Breast epithelium (tissue), 4 donors: ENCODE measurements around the gene ART3. TPM values are rescaled to one million over a fixed set of nuclear protein-coding genes. Genes with fewer than 3 reads are reported as not detected.

Source experiments
- DNase-seq, 2 donors: peaks; one replicate each; pipeline ENCODE4 v3.0.0-alpha.2; 2019; ENCODE audit warnings: low spot score in 2 of 2
- H3K27ac ChIP-seq, 2 donors: fragments of 200-600 bp; sonication (generic) in 1 of 2; one replicate each; pipeline ENCODE4 v1.5.1; 2016 to 2019; ENCODE audit warnings: mild to moderate bottlenecking in 1 of 2
- H3K27me3 ChIP-seq, 2 donors: fragments of 200-600 bp; sonication (generic) in 1 of 2; one replicate each; pipeline versions ENCODE4 v1.5.1 to v1.6.0; 2017 to 2019; ENCODE audit warnings: control low read depth in 1 of 2, mild to moderate bottlenecking in 1 of 2
- H3K36me3 ChIP-seq: fragments of 200-600 bp; one replicate; pipeline ENCODE4 v1.5.1; 2019
- H3K4me1 ChIP-seq, 2 donors: fragments of 200-600 bp; sonication (generic); one replicate each; pipeline ENCODE4 v1.5.1; 2016 to 2019; ENCODE audit warnings: control low read depth in 1 of 2
- H3K4me3 ChIP-seq, 3 donors: fragments of 200-600 bp; sonication (generic); 1 replicate in 2 of 3; 2 replicates in 1 of 3; pipeline ENCODE4 v1.5.1; 2016 to 2019; ENCODE audit warnings: mild to moderate bottlenecking in 3 of 3, moderate library complexity in 2 of 3
- H3K9me3 ChIP-seq, 2 donors: fragments of 200-600 bp; sonication (generic) in 1 of 2; one replicate each; pipeline ENCODE4 v1.5.1; 2016 to 2019; ENCODE audit warnings: control low read depth in 1 of 2
- CTCF ChIP-seq, 3 donors: fragments of 450-650 bp; IDR thresholded peaks; one replicate each; pipeline ENCODE4 v1.5.1; 2016 to 2017; ENCODE audit warnings: antibody characterized with exemption in 3 of 3, mild to moderate bottlenecking in 3 of 3, moderate library complexity in 3 of 3
- POLR2A ChIP-seq: fragments of 450-650 bp; IDR thresholded peaks from one replicate; pipeline ENCODE4 v1.6.1; 2016; ENCODE audit warnings: antibody characterized with exemption, mild to moderate bottlenecking, moderate library complexity
- POLR2AphosphoS5 ChIP-seq, 3 donors: sonication (generic); formaldehyde crosslinking; IDR thresholded peaks; one replicate each; pipeline ENCODE4 v1.6.1; 2017; ENCODE audit warnings: antibody characterized with exemption in 3 of 3
- intact Hi-C: fragments of 100-400 bp; cut with DNase I; formaldehyde crosslinking; loops from one replicate; pipeline ENCODE4 v1.15.1; 2023; ENCODE audit warnings: low total_unique reads
- total RNA-seq, 3 donors: library from RNA; depleted of rRNA; stranded (reverse); fragments of >200 nt; gene quantifications; one replicate each; pipeline ENCODE4 v1.1.0, GENCODE V29; 2016

The ART3 gene
- total RNA-seq, 3 donors from 2014 or later, result not detected

DNA sequence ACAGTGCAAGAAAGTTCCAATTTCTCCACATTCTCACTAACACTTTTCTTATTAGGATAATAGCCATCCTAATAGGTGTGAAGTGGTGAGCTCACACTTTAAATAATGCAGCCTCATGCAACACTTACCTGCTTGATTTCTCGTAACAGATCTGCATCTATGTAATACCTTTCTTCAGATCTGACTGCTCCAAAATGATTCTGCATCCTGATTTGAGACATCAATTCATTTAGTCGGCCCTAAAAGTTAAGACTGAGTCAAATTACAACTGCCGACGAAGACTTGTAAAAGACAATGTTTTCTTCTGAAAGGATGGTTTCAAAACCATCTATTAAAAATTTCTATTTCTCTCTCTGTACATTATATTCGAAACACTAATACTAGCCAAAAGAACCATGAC is 43.0 kb downstream of the ART3 start:
- TF ChIP-seq POLR2A, result no peak
- no peak for TF ChIP-seq CTCF (IDR thresholded peaks at IDR 0.05)
- no peak for TF ChIP-seq POLR2AphosphoS5 (IDR thresholded peaks at IDR 0.05)
- Histone ChIP-seq H3K36me3 (peaks cover under 1% of the 10 kb centered on the region), H3K4me3 (no peak overlapping the region), H3K4me1 (no peaks in the 10 kb centered on the region), H3K9me3 (no peaks in the 10 kb centered on the region), H3K27me3 (no peaks in the 10 kb centered on the region), H3K27ac (no peak overlapping the region)
- intact Hi-C loops, result no loop called here
- no peak for DNase-seq

DNA sequence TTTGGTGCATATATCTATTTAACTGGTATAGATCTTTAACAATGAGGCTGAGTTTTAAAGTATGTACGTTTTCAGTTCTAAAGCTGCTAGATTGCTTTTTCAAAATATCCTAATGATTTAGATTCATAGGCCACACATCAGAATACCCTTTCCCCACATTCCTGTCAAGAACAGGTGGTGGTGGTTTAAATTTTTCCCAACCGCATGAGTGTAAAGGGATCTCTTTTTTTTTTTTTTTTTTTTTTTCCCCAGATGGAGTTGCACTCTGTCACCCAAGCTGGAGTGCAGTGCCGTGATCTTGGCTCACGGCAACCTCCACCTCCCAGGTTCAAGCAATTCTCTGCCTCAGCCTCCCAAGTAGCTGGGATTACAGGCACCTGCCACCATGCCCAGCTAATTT is 45.7 kb downstream of the ART3 start:
- H3K36me3 ChIP-seq, result no peaks in the 10 kb centered on the region
- no peak for DNase-seq
- no peaks in the 10 kb centered on the region for H3K4me1 ChIP-seq
- TF ChIP-seq POLR2A (no peak), POLR2AphosphoS5 (IDR thresholded peaks at IDR 0.05) (no peak), CTCF (IDR thresholded peaks at IDR 0.05) (no peak)
- no peaks in the 10 kb centered on the region for H3K9me3 ChIP-seq
- intact Hi-C loops, result no loop called here
- no peak overlapping the region for H3K27ac ChIP-seq
- no peaks in the 10 kb centered on the region for H3K27me3 ChIP-seq
- no peak overlapping the region for H3K4me3 ChIP-seq

DNA sequence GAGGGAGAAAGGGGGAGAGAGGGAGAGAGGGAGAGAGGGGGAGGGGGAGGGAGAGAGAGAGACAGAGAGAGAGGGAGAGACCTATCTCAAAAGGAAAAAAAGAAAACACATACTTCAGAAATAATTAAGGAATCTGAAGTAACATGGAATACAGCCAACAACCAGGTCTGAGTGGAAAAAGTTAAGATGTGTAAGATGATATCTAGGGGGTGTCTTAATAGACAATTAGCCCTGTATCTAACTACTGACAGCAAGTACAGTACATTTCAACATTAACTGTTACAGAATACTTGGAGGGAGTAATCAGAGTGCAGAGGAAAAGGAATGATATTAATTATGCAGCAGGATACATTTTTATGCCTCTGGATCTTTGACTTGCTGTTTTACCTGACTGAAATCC is 51.3 kb downstream of the ART3 start:
- H3K27me3 ChIP-seq, result no peaks in the 10 kb centered on the region
- no peak for DNase-seq
- H3K27ac ChIP-seq, result no peak overlapping the region
- intact Hi-C loops, result no loop called here
- no peaks in the 10 kb centered on the region for H3K9me3 ChIP-seq
- H3K4me3 ChIP-seq, result no peak overlapping the region
- no peak for TF ChIP-seq POLR2A
- TF ChIP-seq CTCF (IDR thresholded peaks at IDR 0.05), result no peak
- TF ChIP-seq POLR2AphosphoS5 (IDR thresholded peaks at IDR 0.05), result no peak
- H3K4me1 ChIP-seq, result no peaks in the 10 kb centered on the region
- H3K36me3 ChIP-seq, result no peaks in the 10 kb centered on the region

- Histone ChIP-seq H3K9me3 (no peaks in the 10 kb centered on the region), H3K36me3 (no peaks in the 10 kb centered on the region), H3K4me1 (no peaks in the 10 kb centered on the region), H3K27me3 (no peaks in the 10 kb centered on the region), H3K27ac (no peak overlapping the region), H3K4me3 (no peak overlapping the region)
- no peak for DNase-seq
- intact Hi-C loops, result no loop called here
- no peak for TF ChIP-seq POLR2A
- no peak for TF ChIP-seq CTCF (IDR thresholded peaks at IDR 0.05)
- TF ChIP-seq POLR2AphosphoS5 (IDR thresholded peaks at IDR 0.05), result no peak
Measured at GRCh38 chr4:76127754-76128153, 53.2 kb downstream of the ART3 start.

- TF ChIP-seq POLR2AphosphoS5 (IDR thresholded peaks at IDR 0.05) (no peak), POLR2A (no peak), CTCF (IDR thresholded peaks at IDR 0.05) (no peak)
Measured at GRCh38 chr4:76141241-76141640, 66.7 kb downstream of the ART3 start.

More at GRCh38 chr4:76141241-76141640, 66.7 kb downstream of the ART3 start:
- intact Hi-C loops, result no loop called here
- Histone ChIP-seq H3K36me3 (no peaks in the 10 kb centered on the region), H3K27me3 (no peaks in the 10 kb centered on the region), H3K4me1 (no peaks in the 10 kb centered on the region), H3K4me3 (no peak overlapping the region), H3K9me3 (no peaks in the 10 kb centered on the region), H3K27ac (no peak overlapping the region)
- no peak for DNase-seq
